Fibroblast of lung (primary cell): ENCODE measurements around the gene TRAPPC2L. TPM values are rescaled to one million over a fixed set of nuclear protein-coding genes. Genes with fewer than 3 reads are reported as not detected.

Source experiments
- DNase-seq, 2 donors: peaks; one replicate each; pipeline versions ENCODE4 v3.0.0 to v3.0.0-alpha.2; 2010; ENCODE audit warnings: low read depth in 2 of 2
- H2AFZ ChIP-seq: 2 replicates; pipeline ENCODE4 v1.5.1; 2012; ENCODE audit warnings: low read length, control low read depth, inconsistent platforms
- H3K27ac ChIP-seq: 2 replicates; pipeline ENCODE4 v1.5.1; 2011; ENCODE audit warnings: low read length, control low read depth; ENCODE audit not compliant: insufficient read depth
- H3K27me3 ChIP-seq: 2 replicates; pipeline ENCODE4 v1.5.1; 2011; ENCODE audit warnings: mild to moderate bottlenecking, low read length; ENCODE audit not compliant: control insufficient read depth, insufficient read depth
- H3K36me3 ChIP-seq: 2 replicates; pipeline ENCODE4 v1.5.1; 2011; ENCODE audit warnings: low read length; ENCODE audit not compliant: control insufficient read depth, insufficient read depth
- H3K4me1 ChIP-seq: 2 replicates; pipeline ENCODE4 v1.5.1; 2011; ENCODE audit warnings: low read length; ENCODE audit not compliant: control insufficient read depth, insufficient read depth; ENCODE audit errors: extremely low read depth
- H3K4me2 ChIP-seq: 2 replicates; pipeline ENCODE4 v1.5.1; 2011; ENCODE audit warnings: low read length, control low read depth; ENCODE audit not compliant: insufficient read depth; ENCODE audit errors: extremely low read depth
- H3K4me3 ChIP-seq, 4 experiments: fragments of 200-600 bp in 1 of 4; sonication (generic) in 1 of 4; replicated peaks in 1 of 4; 2 replicates each; pipeline ENCODE4 v1.5.1; 2011 to 2016; ENCODE audit warnings: low read length in 4 of 4, low read depth in 3 of 4, mild to moderate bottlenecking in 3 of 4, control low read depth in 2 of 4, inconsistent platforms in 1 of 4, mixed read lengths in 1 of 4; ENCODE audit not compliant: insufficient read depth in 1 of 4; ENCODE audit errors: control extremely low read depth in 1 of 4
- H3K79me2 ChIP-seq: 2 replicates; pipeline ENCODE4 v1.5.1; 2012; ENCODE audit warnings: mild to moderate bottlenecking, low read length, inconsistent platforms; ENCODE audit not compliant: control insufficient read depth, insufficient read depth
- H3K9ac ChIP-seq: 2 replicates; pipeline ENCODE4 v1.5.1; 2011; ENCODE audit warnings: mild to moderate bottlenecking, low read length, control low read depth; ENCODE audit not compliant: insufficient read depth
- H3K9me3 ChIP-seq: 2 replicates; pipeline ENCODE4 v1.5.1; 2012; ENCODE audit warnings: low read depth, low read length; ENCODE audit not compliant: control insufficient read depth, insufficient read depth
- H4K20me1 ChIP-seq: 2 replicates; pipeline ENCODE4 v1.5.1; 2011; ENCODE audit warnings: low read length; ENCODE audit not compliant: control insufficient read depth, insufficient read depth; ENCODE audit errors: extremely low read depth
- EZH2 ChIP-seq: IDR thresholded peaks from 2 replicates; pipeline ENCODE4 v1.5.1; 2012; ENCODE audit warnings: low read length, control low read depth, mild to moderate bottlenecking; ENCODE audit errors: missing control alignments
- polyA plus RNA-seq, 2 donors: library from polyadenylated mRNA; depleted of rRNA in 1 of 2; stranded (reverse) in 1 of 2; unstranded in 1 of 2; fragments of >200 nt; gene quantifications; 2 replicates each; pipeline ENCODE4 v1.2.1, GENCODE V29; 2011 to 2012; ENCODE audit warnings: missing spikeins in 1 of 2
- total RNA-seq: library from RNA; depleted of rRNA; stranded (reverse); fragments of >200 nt; gene quantifications from 2 replicates; pipeline ENCODE4 v1.2.1, GENCODE V29; 2014
- TF ChIP-seq, protein P1 (sequence below), 2 donors: IDR thresholded peaks in 1 of 2; conservative IDR thresholded peaks in 1 of 2; 1 replicate in 1 of 2; 2 replicates in 1 of 2; pipeline ENCODE4 v1.5.1; 2011 to 2012; ENCODE audit warnings: low read length in 2 of 2, control low read depth in 1 of 2, inconsistent platforms in 1 of 2, low read depth in 1 of 2, mild to moderate bottlenecking in 1 of 2

The TRAPPC2L gene
- total and polyA plus RNA-seq, 2 donors (not counting 1 experiment from before 2014, with no cell fraction given) = 47.7 to 63.7 TPM

DNA sequence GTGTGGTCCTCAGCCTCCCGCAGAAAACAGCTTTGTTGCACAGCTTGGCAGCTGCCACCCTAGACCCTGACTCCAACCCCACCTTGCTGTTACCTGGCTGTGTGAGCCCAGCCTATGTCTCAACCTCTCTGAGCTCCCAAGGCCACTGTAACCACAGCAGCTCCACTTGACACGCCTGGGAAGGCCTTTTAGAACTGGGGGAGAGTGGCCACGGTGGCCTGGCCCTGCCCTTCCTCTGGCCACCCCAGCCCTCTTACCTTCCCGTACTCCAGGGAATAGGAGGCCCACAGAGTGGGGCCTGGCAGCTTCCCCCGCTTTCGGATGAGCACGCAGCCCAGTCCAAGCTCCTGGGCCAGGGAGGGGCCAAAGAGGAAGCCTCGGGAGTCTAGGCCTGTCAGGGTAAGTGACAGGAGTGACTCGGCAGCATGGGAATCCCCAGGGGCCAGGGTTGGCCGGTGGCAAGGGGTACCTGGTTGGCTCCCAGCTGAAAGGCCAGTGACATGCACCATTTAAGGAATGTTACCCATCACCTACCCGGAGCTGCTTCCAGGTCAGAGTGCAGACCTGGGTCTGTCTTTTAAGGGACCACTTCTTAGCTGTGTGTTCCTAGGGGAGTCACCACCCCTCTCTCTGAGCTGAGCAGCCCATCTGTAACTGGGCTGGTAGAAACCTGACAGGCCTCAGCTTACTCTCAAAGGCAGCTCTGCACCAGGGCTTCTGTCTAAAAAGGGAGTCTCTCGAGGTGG lies 46.6 kb upstream of the TRAPPC2L start:
- peaks cover 15% of the 10 kb centered on the region for H3K4me1 ChIP-seq

DNA sequence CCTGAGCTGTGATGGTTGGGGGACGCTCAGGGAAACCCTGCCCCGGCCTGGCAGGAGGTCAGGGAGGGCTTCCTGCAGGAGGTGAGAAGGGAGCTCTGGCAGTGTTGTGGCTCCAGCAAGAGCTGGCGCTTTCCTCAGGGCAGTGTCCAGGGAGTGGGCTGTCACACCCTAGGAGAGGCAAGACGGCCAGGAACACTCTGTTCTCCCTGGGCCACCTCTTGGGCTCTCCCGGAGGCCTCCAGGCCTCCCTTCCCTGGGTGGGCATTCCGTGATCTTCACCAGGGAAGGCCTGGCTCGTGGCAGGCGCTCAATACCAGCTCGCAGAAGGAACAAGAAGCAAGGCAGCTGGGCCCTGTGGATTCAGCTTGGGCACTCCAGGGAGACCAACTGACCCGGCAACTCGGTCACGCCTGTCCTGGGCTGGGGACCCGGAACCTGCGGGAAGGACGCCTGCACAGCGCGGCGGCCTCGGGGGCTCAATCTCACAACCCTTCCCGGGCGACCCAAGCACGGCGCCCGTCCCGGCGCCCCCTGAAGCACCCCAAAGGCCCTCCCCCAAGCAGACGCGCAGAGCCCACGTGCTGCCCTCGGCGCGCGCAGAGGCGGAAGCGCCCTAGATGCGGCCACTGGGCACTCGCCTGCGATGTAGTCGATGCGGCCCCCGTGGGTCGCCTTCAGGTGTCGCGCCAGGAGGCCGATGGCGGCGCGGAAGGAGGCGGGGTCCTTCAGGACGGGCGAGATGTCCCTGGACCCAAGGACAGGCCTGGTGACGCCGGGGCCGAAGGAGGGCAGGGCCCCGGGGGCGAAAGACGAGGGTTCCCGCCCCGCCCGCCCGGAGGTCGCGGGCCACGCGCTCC lies 45.8 kb upstream of the TRAPPC2L start:
- no peaks in the 10 kb centered on the region for H3K27me3 ChIP-seq

More for the DNA sequence above, 46.6 kb upstream of the TRAPPC2L start:
- Histone ChIP-seq H4K20me1 (no peaks in the 10 kb centered on the region), H3K4me2 (peak overlapping the region; percentile 77), H3K9ac (peak overlapping the region; percentile 91), H3K79me2 (peaks cover 23% of the 10 kb centered on the region), H3K27me3 (no peaks in the 10 kb centered on the region), H2AFZ (no peak overlapping the region), H3K27ac (peak overlapping the region; percentile 88), H3K4me3 (peak overlapping the region; percentile 61 to 75 (median 72)), H3K36me3 (peaks cover 22% of the 10 kb centered on the region), H3K9me3 (no peaks in the 10 kb centered on the region)
- TF ChIP-seq, protein P1, sequence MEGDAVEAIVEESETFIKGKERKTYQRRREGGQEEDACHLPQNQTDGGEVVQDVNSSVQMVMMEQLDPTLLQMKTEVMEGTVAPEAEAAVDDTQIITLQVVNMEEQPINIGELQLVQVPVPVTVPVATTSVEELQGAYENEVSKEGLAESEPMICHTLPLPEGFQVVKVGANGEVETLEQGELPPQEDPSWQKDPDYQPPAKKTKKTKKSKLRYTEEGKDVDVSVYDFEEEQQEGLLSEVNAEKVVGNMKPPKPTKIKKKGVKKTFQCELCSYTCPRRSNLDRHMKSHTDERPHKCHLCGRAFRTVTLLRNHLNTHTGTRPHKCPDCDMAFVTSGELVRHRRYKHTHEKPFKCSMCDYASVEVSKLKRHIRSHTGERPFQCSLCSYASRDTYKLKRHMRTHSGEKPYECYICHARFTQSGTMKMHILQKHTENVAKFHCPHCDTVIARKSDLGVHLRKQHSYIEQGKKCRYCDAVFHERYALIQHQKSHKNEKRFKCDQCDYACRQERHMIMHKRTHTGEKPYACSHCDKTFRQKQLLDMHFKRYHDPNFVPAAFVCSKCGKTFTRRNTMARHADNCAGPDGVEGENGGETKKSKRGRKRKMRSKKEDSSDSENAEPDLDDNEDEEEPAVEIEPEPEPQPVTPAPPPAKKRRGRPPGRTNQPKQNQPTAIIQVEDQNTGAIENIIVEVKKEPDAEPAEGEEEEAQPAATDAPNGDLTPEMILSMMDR (conservative IDR thresholded peaks at IDR 0.05 in 1 of 2, IDR thresholded peaks at IDR 0.05 in 1 of 2; ENCODE audit: low read depth in 1 of 2, low read length in 2 of 2) = no peak
- TF ChIP-seq EZH2 = no peak
- DNase-seq = no peak

More for the DNA sequence above, 45.8 kb upstream of the TRAPPC2L start:
- Histone ChIP-seq H3K4me1 (peaks cover 15% of the 10 kb centered on the region), H3K36me3 (peaks cover 20% of the 10 kb centered on the region), H4K20me1 (no peaks in the 10 kb centered on the region), H3K27ac (peak overlapping the region; percentile 88), H2AFZ (no peak overlapping the region), H3K9me3 (no peaks in the 10 kb centered on the region), H3K9ac (peak overlapping the region; percentile 91), H3K4me2 (peak overlapping the region; percentile 77), H3K79me2 (peaks cover 19% of the 10 kb centered on the region), H3K4me3 (peak overlapping the region; percentile 61 to 75 (median 72))
- TF ChIP-seq, protein P1 (conservative IDR thresholded peaks at IDR 0.05 in 1 of 2, IDR thresholded peaks at IDR 0.05 in 1 of 2; ENCODE audit: low read depth in 1 of 2, low read length in 2 of 2) = no peak
- TF ChIP-seq EZH2 = no peak
- peak; percentile 74 to 82 for DNase-seq
